Inferior parietal cortex (tissue), 1 donor: ENCODE data around the gene RASL10A.

Experiments used
- DNase-seq: peaks from one replicate; pipeline ENCODE4 v3.0.0-alpha.2; 2016; ENCODE audit errors: extremely low spot score

RASL10A gene

DNA sequence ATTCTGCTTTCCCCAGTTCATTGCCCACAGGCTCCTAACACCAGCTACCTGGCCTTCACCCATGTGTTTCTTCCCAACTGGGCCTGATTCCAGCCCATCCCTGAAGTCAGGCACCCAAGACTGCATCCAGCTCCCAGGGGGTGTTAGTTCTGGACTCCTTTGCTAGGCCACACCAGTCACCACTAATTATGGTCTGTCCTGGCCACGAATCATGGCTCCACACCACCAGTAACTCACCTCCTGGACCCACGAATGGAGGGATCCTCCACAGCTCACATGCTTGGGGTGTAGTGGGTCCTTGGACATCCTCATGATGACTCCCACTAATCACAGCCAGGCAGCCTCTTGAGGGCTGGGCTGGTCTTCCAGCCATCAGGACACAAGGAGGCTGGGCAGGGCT lies 3.6 kb upstream of the RASL10A start:
- DNase-seq, result no peak

DNA sequence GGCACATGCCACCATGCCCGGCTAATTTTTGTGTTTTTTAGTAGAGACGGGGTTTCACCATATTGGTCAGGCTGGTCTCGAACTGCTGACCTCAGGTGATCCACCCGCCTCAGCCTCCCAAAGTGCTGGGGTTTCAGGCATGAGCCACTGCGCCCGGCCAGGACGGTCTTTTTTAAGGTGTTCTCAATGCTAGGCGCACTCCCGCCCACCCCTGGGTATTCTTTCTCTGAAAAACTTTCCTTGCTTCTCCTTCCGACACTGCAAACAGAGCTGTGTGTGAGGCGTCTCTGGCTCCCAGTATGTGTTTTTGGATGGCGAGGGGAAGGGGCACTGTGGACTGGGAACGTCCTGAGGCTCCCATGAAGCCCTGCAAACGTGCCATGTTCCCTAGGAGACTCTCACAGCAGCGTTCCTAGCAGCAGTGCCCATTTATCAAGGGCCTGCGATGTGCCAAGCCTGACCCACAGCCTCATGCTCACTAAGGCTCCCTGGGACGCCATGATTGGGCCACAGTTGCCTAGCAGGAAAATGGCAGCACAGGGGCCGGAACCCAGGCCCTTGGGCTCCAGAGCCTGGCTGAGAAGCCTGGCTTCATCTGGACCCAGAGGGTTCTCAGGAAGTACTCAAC lies 2.4 kb upstream of the RASL10A start:
- DNase-seq, result no peak

DNA sequence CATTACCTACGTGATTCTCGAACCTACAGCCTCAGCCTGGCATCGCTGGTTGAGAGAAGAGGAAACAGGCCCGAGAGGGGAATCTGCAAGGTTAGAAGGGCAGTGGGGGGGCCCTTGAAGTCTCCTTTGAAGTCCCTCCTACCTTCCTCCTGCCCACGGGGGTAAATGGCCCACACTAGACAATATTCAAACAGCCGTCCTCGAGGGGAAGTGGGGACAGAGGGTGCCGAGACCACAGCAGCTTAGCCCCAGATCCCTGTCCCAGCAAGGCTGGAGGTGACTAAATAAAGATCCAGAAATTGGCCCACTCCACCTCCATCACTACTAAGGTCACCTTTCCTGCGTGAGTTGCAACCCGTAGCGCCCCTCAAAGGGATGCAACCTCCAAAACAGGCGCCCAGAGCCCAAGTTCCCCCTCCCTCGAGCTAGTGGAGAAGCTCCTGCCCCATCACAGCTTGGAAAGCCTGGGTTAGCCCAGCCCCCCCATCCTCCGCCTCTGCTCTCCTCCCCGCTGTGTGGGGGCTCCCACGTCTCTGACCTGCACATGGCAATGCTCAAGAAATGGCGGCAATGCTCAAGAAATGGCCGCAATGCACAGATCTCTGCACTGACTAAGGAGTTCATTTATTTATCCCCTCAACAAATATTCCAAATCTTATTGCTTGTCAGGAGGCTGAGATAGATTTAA lies 788 bp upstream of the RASL10A start:
- DNase-seq, result no peak

DNA sequence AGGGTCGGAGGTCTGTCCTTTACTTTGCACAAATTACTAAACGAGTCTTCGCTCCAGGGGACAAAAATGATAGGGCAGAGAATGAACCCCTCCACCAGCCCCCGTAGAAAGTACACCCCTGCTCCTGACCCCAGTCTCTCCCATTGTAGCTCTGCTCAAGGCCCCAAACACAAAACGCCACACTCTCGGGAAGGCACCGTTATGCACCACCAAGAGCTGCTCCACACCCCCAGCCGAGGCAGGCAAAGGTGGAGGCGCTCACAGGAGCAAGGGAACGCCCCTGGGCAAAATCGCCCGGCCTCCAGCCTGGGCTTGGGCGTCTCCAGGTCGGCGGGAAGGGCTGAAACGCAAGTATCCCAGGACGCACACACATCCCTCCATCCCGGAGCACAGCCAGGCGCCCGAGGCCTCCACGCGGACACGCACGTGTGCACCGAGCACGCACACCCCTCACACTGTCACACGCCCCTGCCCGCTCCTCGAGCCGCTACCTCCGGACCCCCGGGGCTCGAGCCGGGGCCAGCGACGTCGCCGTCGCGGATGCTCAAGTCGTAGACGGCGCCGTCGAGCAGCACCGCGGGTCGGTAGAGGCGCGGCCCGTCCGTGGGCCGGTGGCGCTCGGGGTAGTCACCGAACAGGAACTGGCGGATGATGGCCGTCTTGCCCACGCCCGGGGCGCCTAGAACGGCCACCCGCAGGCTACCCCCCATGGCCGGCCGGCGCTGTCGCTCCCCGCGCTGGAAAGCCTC lies 786 bp downstream of the RASL10A start:
- no peak for DNase-seq

DNA sequence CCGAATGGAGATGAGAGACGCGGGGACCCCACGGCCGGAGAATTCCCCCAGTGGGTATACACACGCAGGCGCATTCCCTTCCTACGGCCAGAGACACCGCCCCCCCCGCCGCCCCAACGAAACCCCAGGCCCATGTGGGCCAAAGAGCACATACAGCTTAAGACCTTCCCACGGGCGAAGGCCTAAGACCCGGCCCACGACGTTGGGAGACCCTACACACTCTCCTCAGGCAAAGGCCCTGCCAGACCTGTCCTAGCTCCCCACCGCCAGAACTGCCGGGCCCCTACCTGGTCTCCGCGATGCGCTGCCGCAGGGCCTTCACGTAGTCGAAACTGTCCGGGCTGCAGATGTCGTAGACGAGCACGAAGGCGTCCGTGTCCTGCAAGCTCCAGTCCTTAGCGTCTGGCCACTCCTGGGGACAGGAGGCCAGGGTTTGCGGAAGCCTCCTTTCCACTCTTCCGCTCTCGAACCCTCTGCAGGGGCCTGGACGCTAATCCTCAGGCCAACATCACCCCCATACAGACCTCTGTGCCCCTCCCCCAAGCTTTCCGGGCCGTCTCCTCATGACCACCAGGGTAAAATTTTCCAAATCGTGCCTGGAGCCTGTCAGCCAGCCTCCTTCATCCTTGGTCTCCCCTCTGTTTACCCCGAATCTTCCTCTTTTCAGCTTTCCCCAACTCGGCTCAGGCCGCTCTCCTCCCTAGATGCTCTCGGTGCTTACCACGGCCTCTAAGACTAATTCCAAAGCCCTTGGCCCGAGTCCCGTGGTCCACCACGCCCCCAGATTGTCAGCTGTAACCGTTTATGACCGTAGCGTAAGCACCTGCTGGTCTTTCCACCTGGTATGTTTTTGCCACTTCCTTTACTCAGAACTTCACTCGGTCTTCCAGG lies 1.7 kb downstream of the RASL10A start:
- DNase-seq, result no peak

DNA sequence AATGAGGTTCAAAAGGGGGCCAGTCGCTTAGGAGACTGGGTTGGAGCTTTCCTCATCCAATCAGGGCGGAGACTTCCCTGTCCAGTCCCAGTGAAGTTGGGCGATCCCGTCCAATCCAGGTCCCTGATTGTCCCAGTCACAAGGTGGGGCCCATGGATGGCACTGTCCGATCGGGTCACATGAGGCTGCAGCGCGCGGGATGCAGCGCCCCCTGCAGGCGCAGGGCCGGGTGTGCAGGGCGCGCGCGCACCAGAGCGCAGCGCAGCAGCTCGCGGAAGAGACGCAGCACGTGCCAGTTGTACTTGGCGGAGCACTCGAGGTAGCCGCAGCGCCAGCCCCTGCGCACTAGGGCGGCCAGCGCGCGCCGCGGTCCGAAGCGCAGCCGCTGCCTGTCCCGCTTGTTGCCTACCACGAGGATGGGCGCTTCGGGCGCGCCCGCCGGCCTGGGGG lies 2.3 kb downstream of the RASL10A start:
- DNase-seq, result no peak

DNA sequence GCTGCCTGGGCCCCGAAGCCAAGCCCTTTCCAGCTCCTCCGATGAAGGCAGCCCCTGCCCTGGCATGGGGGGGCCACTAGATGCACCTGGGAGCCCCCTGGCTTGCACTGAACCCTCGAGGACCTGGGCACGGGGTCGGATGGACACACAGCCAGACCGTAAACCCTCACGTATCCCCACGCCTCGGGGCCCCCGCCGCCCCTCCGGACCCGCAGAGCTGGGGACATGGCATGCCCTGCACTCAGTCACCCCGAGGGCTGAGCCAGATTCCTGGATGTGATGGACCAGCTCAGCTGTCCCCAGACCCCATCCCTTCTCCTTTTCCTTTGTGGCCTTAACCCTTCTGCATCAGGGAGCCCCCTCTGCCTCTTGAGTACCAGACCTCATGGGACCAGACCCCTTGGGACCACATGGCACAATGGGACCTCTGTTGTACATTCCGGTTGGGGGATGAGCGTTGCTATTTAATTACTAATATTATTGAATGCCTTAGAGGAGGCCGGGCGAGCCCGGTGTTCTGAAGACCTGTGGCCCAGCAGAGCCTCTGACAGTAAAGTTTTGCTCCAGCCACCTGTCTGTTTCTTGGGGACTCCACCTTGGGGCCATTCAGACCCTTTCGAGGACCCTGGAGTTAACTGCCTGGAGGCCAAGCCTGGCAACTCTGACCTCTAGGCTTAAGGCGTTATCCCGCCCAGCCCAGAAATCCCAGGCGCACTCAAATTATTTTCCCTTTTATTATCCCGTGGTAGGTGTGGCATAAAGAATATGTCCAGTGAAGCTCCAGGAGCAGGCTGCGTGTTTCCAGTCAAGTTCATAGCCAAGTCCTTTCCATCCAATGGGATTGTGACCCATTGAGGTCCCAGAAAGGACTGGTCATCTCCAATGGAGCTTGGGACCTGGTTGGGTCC lies 3.0 kb downstream of the RASL10A start:
- no peak for DNase-seq

DNA sequence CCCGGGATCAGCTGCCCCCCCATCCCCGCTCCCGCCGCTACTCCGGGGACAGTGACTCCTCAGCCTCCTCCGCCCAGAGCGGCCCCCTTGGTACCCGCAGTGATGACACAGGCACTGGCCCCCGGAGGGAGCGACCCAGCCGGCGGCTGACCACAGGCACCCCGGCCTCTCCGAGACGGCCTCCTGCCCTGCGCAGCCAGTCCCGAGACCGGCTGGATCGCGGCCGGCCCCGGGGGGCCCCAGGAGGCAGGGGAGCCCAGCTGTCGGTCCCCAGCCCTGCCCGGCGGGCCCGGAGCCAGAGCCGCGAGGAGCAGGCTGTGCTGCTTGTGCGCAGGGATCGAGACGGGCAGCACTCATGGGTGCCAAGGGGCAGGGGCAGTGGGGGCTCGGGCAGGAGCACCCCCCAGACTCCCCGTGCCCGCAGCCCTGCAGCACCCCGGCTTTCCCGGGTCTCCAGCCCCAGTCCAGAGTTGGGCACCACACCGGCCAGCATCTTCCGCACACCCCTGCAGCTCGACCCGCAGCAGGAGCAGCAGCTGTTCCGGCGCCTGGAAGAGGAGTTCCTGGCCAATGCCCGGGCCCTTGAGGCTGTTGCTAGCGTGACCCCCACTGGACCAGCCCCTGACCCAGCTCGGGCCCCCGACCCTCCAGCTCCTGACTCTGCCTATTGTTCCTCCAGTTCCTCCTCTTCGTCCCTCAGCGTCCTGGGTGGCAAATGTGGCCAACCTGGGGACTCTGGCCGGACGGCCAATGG lies 3.9 kb downstream of the RASL10A start:
- DNase-seq, result no peak

DNA sequence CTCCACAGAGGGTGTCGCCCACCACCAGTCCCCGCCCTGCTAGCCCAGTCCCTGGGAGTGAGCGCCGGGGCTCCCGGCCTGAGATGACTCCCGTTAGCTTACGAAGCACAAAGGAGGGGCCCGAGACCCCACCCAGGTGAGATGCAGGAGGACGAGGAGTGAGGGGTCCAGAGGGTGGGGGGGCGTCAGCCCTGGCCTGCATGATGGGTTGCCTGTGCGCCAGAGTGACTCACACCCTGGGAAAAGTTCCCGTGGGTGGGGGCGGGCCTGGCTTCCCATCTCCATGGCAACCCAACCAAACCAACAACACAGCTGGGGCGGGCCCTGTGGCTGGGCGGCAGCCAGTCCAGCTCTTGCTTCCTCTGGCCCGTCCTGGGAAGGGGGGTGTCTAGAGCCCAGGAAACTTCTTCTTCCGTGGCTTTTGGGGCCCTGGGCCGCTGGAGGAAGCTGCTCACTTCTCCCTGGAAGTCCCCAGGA lies 4.6 kb downstream of the RASL10A start:
- peak; percentile 89 for DNase-seq

DNA sequence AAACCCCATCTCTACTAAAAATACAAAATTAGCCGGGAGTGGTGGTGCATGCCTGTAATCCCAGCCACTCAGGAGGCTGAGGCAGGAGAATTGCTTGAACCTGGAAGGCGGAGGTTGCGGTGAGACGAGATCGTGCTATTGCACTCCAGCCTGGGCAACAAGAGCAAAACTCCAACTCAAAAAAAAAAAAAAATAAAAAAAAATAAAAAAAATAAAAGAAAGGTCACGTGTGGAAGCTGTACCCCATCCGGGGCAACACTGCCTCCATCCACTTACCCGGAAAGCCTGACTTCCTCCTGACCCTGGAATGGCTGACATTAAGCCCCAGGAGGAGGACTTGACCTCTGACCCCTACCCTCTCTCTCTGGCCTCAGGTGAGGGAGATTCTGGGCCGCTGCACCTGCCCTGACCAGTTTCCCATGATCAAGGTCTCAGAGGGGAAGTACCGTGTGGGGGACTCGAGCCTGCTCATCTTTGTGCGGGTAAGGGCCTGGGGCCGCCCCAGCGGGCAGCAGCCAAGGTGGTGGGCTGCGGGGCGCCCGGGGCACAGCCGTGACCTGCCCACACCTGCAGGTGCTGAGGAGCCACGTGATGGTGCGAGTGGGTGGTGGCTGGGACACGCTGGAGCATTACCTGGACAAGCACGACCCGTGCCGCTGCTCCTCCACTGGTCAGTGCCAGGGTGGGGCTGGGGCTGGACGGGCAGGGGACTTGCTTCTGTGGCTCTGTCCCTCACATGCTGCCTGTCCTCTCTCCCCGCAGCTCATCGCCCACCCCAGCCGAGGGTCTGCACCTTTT lies 5.2 kb downstream of the RASL10A start:
- no peak for DNase-seq

DNA sequence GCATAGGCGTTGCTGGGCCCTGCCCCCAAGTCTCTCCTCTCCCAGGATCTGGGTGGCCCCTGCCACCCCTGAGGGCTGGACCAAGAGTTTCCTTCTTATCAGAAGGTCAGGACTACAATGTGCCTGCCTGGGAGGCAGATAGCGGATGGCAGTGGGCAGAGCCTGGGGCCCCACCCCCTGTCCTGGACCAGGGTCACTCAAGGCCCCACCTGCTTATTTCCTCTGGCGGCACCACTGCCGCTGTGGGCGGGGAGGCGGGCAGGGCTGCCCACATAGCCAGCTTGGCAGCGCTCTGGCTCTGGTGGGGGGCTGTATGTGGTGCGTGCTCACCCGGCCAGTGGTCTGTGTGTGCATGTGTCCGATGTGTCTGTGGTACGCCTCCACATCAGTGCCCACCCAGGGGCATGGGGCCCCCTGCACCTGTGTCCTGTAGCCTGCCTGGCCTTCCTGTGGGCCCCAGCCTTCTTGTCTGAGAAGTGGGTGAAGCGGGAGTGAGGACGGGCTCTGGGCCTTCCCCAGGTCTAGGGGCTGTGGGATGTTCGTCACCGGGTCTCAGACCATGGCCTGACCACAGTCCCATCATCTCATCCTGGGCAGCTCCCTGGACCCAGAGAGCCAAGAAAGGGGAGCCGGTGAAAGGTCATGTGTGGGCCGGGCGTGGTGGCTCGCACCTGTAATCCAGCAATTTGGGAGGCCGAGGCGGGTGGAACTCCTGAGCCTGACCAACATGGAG lies 6.0 kb downstream of the RASL10A start:
- no peak for DNase-seq

DNA sequence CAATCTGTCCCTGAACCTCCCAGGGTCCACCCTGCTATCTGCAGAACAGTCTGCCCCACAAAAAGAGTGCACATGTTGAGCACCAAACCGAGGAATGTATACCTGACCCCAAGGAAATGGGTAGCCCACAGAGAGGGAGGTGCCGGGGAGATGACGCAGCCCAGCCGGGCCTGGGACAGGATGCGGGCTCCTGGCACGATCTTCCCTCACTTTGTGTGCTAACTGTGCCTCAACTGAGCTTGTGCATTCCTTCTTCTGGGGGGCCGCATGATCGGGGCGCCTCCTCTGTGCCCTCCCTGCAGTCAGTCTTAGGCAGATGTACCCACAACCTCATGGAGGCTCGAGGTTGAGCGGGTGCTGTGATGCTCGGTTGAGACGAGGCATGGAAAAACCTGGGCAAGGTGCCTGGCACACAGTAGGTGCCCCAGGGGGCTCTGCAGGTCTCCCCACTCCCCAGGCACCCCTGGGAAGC lies 6.7 kb downstream of the RASL10A start:
- no peak for DNase-seq

DNA sequence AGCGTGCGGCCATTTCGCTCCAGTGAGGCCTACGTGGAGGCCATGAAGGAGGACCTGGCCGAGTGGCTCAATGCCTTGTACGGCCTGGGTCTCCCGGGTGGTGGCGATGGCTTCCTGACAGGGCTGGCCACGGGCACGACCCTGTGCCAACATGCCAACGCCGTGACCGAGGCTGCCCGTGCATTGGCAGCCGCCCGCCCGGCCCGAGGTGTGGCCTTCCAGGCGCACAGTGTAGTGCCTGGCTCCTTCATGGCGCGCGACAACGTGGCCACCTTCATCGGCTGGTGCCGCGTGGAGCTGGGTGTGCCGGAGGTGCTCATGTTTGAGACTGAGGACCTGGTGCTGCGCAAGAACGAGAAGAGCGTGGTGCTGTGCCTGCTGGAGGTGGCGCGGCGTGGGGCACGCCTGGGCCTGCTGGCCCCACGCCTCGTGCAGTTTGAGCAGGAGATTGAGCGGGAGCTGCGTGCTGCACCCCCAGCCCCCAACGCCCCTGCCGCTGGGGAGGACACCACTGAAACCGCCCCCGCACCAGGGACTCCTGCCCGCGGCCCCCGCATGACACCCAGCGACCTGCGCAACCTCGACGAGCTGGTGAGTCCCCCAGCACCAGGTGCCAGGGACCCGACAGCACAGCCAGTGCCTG lies 7.2 kb downstream of the RASL10A start:
- DNase-seq, result no peak

DNA sequence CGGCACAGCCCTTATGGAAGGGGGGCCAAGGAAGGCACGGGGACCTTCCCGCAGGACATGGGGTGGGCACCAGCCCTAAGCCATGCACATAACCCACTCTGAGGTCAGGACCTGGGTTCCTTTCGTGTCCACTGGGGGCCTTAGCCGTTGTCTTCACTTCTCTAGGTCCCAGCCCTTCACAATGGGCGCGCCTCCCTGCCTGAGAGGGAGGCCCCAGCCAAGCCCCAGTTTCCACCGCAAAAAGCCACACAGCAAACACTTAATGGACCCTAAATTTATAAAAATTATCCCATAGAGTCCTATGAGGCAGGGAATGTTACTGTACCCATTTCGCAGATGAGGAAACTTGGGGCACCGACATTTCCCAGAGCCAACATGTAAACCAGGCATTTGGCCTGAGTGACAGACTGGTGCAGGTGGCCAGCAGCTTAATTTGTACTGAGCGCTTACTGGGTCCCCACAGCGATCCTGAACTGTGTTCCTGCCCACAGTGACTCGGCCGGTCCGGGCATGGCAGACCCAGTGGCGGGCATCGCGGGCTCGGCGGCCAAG lies 7.8 kb downstream of the RASL10A start:
- no peak for DNase-seq

DNA sequence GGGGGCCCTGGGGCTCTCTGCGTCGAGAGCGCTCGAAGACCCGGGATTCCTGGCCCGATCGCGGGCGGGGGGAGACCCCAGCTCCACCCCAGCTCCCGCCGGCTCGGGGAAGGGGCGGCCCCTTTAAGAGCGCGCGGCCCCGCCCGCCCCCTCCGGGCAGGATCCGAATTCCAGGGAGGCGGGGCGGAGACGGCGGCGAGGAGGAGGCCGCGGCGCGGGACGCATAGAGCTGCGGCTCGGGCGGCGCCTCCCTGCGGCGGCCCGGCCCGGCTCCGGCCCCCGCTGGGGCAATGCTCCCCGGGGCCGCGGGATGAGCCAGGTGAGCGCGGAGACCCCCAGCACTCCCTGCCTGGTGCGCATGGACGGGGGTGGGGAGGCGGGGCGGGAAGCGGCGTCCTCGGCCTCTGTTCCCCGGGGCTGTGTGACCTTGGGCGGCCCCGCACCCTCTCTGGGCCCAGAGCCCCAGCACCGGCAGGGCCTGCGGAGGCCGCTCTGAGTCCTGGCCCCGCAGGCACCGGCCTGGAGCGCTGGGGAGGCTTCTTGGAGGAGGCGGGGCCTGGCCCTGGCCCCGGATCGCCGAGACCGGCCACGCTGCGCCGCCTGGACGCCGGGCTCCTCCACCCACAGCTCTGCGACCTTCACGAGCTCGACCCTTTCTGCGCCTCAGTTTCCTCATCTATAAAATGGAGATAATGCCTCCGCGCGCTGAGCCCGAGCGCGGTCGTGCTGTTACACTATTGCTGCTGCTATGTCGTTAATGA lies 8.5 kb downstream of the RASL10A start:
- DNase-seq, result peak; percentile 68

DNA sequence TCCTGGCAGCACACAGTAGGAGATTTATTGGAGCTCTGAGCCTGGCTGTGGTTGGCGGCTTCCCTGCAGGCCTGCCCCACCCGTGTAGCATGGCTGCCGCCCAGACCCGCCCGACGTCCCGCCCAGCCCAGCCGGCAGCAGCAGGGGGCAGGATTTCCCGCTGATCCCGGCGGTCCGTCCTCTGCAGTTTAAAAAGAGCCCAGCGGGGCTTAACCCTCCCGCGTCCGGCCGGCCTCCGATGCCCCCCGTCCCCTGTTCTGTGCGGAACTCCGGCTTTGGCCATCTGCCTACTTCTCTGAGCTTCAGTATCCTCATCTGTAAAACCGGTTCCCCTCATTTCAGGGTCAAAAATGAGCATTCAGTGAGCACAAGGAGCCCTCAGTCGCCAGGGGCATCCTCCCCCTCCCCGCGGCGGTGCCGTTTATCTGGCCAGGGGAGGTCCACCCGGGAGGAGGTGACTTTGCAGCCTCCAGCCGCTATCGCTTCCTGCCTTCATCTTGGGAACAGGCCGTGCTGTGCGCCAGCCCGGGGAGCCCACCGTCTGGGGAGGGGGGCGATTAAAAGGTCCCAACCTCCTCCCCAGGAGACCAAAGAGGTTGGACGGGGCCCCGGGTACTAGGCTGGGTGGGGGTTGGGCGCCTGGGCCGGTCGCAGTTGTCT lies 9.2 kb downstream of the RASL10A start, which contains the start of gene GAS2L1:
GAS2L1 (plus strand) TSS at position 476 of the 660 bp plus-strand sequence. CDS start 1,456 bp downstream, outside the sequence.
- DNase-seq, result peak; percentile 64
